HepG2 (cell line): ENCODE measurements around the gene UNC13D. TPM values are rescaled to one million over a fixed set of nuclear protein-coding genes. Genes with fewer than 3 reads are reported as not detected.

Experiments used
- BORCS8-MEF2B ChIP-seq: sonication (generic); formaldehyde crosslinking; IDR thresholded peaks from 2 replicates; pipeline ENCODE4 v1.8.0; 2022; ENCODE audit warnings: mild to moderate bottlenecking, missing genetic modification reagents
- CREB1 ChIP-seq, 2 experiments: fragments of 450-650 bp in 1 of 2; IDR thresholded peaks; 2 replicates each; pipeline ENCODE4 v1.6.1; 2016 to 2017; ENCODE audit warnings: control low read depth in 1 of 2, mild to moderate bottlenecking in 1 of 2, missing compliant biosample characterization in 1 of 2, missing genetic modification characterization in 1 of 2
- CSRNP2 ChIP-seq: sonication (generic); formaldehyde crosslinking; conservative IDR thresholded peaks from 2 replicates; pipeline ENCODE4 v1.8.0; 2022; ENCODE audit warnings: low read depth, missing genetic modification reagents
- DMAP1 ChIP-seq: IDR thresholded peaks from 2 replicates; pipeline ENCODE4 v1.6.1; 2016
- KDM1A ChIP-seq: IDR thresholded peaks from 2 replicates; pipeline ENCODE4 v1.6.1; 2016; ENCODE audit warnings: missing compliant biosample characterization
- NONO ChIP-seq, 2 experiments: fragments of 450-650 bp in 1 of 2; sonication (generic) in 1 of 2; formaldehyde crosslinking in 1 of 2; IDR thresholded peaks in 1 of 2; conservative IDR thresholded peaks in 1 of 2; 2 replicates each; pipeline versions ENCODE4 v1.6.1 to v1.8.0; 2017 to 2022; ENCODE audit warnings: mild to moderate bottlenecking in 1 of 2, missing genetic modification reagents in 1 of 2, moderate library complexity in 1 of 2
- PRDM15 ChIP-seq: sonication (generic); formaldehyde crosslinking; IDR thresholded peaks from 2 replicates; pipeline ENCODE4 v1.4.0; 2020; ENCODE audit warnings: missing genetic modification reagents
- REST ChIP-seq, 2 experiments: IDR thresholded peaks; 2 replicates each; pipeline ENCODE4 v1.6.1; 2011 to 2012; ENCODE audit warnings: low read length in 2 of 2, borderline replicate concordance in 1 of 2, low read depth in 1 of 2, mild to moderate bottlenecking in 1 of 2, moderate library complexity in 1 of 2
- RNF2 ChIP-seq: fragments of 450-650 bp; conservative IDR thresholded peaks from 2 replicates; pipeline ENCODE4 v1.6.1; 2016; ENCODE audit warnings: low read depth
- RXRA ChIP-seq: sonication (generic); formaldehyde crosslinking; IDR thresholded peaks from 2 replicates; pipeline ENCODE4 v1.5.1; 2020; ENCODE audit warnings: missing genetic modification reagents
- SMARCC2 ChIP-seq: fragments of 450-650 bp; IDR thresholded peaks from 2 replicates; pipeline ENCODE4 v1.6.1; 2017; ENCODE audit warnings: antibody characterized with exemption, mild to moderate bottlenecking
- SMYD3 ChIP-seq: sonication (generic); formaldehyde crosslinking; IDR thresholded peaks from 2 replicates; pipeline ENCODE4 v1.8.1; 2023; ENCODE audit warnings: mild to moderate bottlenecking, missing genetic modification reagents
- SRF ChIP-seq: IDR thresholded peaks from 2 replicates; pipeline ENCODE4 v1.6.1; 2011; ENCODE audit warnings: mild to moderate bottlenecking, low read depth, low read length, moderate library complexity
- TBX2 ChIP-seq: sonication (generic); formaldehyde crosslinking; IDR thresholded peaks from 2 replicates; pipeline ENCODE4 v1.5.0; 2020; ENCODE audit warnings: missing genetic modification reagents, mild to moderate bottlenecking, borderline replicate concordance
- ZNF432 ChIP-seq: sonication (generic); formaldehyde crosslinking; IDR thresholded peaks from 2 replicates; pipeline ENCODE4 v1.5.0; 2020; ENCODE audit warnings: missing genetic modification reagents, mild to moderate bottlenecking, borderline replicate concordance
- ZNF441 ChIP-seq: sonication (generic); formaldehyde crosslinking; IDR thresholded peaks from 2 replicates; pipeline ENCODE4 v1.7.0; 2021; ENCODE audit warnings: missing genetic modification reagents, borderline replicate concordance
- ZNF576 ChIP-seq: sonication (generic); formaldehyde crosslinking; IDR thresholded peaks from 2 replicates; pipeline ENCODE4 v1.4.0; 2020; ENCODE audit warnings: mild to moderate bottlenecking, missing genetic modification reagents
- ZNF883 ChIP-seq: sonication (generic); formaldehyde crosslinking; IDR thresholded peaks from 2 replicates; pipeline ENCODE4 v1.5.1; 2020; ENCODE audit warnings: mild to moderate bottlenecking, missing genetic modification reagents; ENCODE audit errors: not compliant biosample characterization
- polyA plus RNA-seq, 8 experiments: library from polyadenylated mRNA; depleted of rRNA in 3 of 8; stranded (reverse) in 7 of 8; unstranded in 1 of 8; fragments of >200 nt; fragmentation: Illumina TruSeq in 4 of 8; extraction: Trizol in 4 of 8; gene quantifications; 2 replicates each; pipeline versions ENCODE4 v1.2.1 to v1.2.3, GENCODE V29; 2011 to 2016; ENCODE audit warnings: low read depth in 4 of 8, missing spikeins in 1 of 8, mixed read lengths in 1 of 8; ENCODE audit not compliant: insufficient read depth in 1 of 8
- total RNA-seq, 5 experiments: library from RNA; depleted of rRNA; stranded (reverse); fragments of >200 nt; fragmentation: Illumina TruSeq; extraction: Trizol; gene quantifications; 2 replicates each; pipeline ENCODE4 v1.2.3, GENCODE V29; 2016; ENCODE audit warnings: low read depth in 1 of 5

Gene UNC13D
- total and polyA plus RNA-seq, 2 of the 13 experiments (the other 11 are each of a cell fraction or from before 2014, with no cell fraction given): 29.7 to 42.7 TPM

GRCh38 chr17:75785016-75785890 lies 59.0 kb downstream of the UNC13D start (continued):
- 0 out of 2 replicates have a peak, but pooled peaks have one; percentile 63 for TF ChIP-seq CSRNP2 (CRISPR knock-in tag)
- TF ChIP-seq ZNF883 (CRISPR knock-in tag): peak; percentile 81
- TF ChIP-seq SMARCC2: no peak
- TF ChIP-seq TBX2 (CRISPR knock-in tag): peak; percentile 80
- peak; percentile 77 for TF ChIP-seq RXRA (CRISPR knock-in tag)
- no peak for TF ChIP-seq NONO (IDR thresholded peaks at IDR 0.05)
- TF ChIP-seq NONO (CRISPR knock-in tag; conservative IDR thresholded peaks at IDR 0.05): peak; percentile 83
- TF ChIP-seq SRF: no peak
- TF ChIP-seq RNF2: peak; percentile 88
- no peak for TF ChIP-seq PRDM15
- no peak; the same call in 1 of the 2 replicates for TF ChIP-seq ZNF432 (CRISPR knock-in tag)
- TF ChIP-seq DMAP1 (CRISPR knock-in tag): peak; percentile 98; the same call in 1 of the 2 replicates
- peak in 1 of 2 experiments; percentile 76; a peak in 2 of 4 replicates for TF ChIP-seq REST (IDR thresholded peaks at IDR 0.05; ENCODE audit: borderline replicate concordance in 1 of 2, low read depth in 1 of 2, low read length in 2 of 2)
- peak; percentile 96 for TF ChIP-seq BORCS8-MEF2B (CRISPR knock-in tag)
- peak; percentile 94; the same call in 1 of the 2 replicates for TF ChIP-seq CREB1 (IDR thresholded peaks at IDR 0.05)
- TF ChIP-seq CREB1 (CRISPR knock-in tag; IDR thresholded peaks at IDR 0.05): no peak
- TF ChIP-seq ZNF441: peak; percentile 90
- 0 out of 2 replicates have a peak, but pooled peaks have one; percentile 14 for TF ChIP-seq SMYD3
- no peak for TF ChIP-seq KDM1A (CRISPR knock-in tag)
- no peak for TF ChIP-seq ZNF576
